GM18502 (cell line): ENCODE measurements around the gene NT5DC1.
"Not testable (repeated sequence)": the region's sequence is repeated elsewhere in the genome, so short reads cannot be mapped to it uniquely, and the experiment has no call there.

Experiments
- ATAC-seq: cut with Tn5 transposase; IDR thresholded peaks from one replicate; pipeline ENCODE4 v1.9.1; 2021; ENCODE audit warnings: mild to moderate bottlenecking; ENCODE audit not compliant: unreplicated experiment, poor library complexity

The NT5DC1 gene

GRCh38 chr6:116087437-116088027 is 13.1 kb upstream of the NT5DC1 start:
- ATAC-seq = peak; percentile 91

- ATAC-seq = no peak
These were observed 11.7 kb upstream of the NT5DC1 start for GRCh38 chr6:116088946-116089345.

GRCh38 chr6:116090251-116090650 is 10.4 kb upstream of the NT5DC1 start:
- peak; percentile 76 for ATAC-seq

GRCh38 chr6:116094041-116094440 is 6.6 kb upstream of the NT5DC1 start:
- ATAC-seq = no peak

GRCh38 chr6:116096048-116096759 is 4.4 kb upstream of the NT5DC1 start:
- not testable (repeated sequence) for ATAC-seq

- no peak for ATAC-seq
These were observed 3.5 kb upstream of the NT5DC1 start for GRCh38 chr6:116096979-116097816.

- no peak for ATAC-seq
These were observed 1.6 kb upstream of the NT5DC1 start for GRCh38 chr6:116099036-116099435.

- no peak for ATAC-seq
These were observed 657 bp downstream of the NT5DC1 start for GRCh38 chr6:116101302-116101718.

GRCh38 chr6:116101790-116102189 is 1.1 kb downstream of the NT5DC1 start:
- no peak for ATAC-seq

GRCh38 chr6:116102873-116103272 is 2.2 kb downstream of the NT5DC1 start:
- no peak for ATAC-seq

- no peak for ATAC-seq
These were observed 4.0 kb downstream of the NT5DC1 start for GRCh38 chr6:116104636-116105035.

GRCh38 chr6:116105247-116105646 is 4.6 kb downstream of the NT5DC1 start:
- no peak for ATAC-seq

GRCh38 chr6:116106146-116106545 is 5.5 kb downstream of the NT5DC1 start:
- no peak for ATAC-seq

- no peak for ATAC-seq
These were observed 8.2 kb downstream of the NT5DC1 start for GRCh38 chr6:116108836-116109235.

- peak; percentile 76 for ATAC-seq
These were observed 11.2 kb downstream of the NT5DC1 start for GRCh38 chr6:116111552-116112528.

GRCh38 chr6:116113386-116113785 is 12.7 kb downstream of the NT5DC1 start:
- no peak for ATAC-seq

- ATAC-seq = no peak
These were observed 15.1 kb downstream of the NT5DC1 start for GRCh38 chr6:116115781-116116180.

- no peak for ATAC-seq
These were observed 18.0 kb downstream of the NT5DC1 start for GRCh38 chr6:116118608-116119007.

GRCh38 chr6:116120430-116120829 is 19.8 kb downstream of the NT5DC1 start:
- no peak for ATAC-seq

- ATAC-seq = no peak
These were observed 25.4 kb downstream of the NT5DC1 start, which contains the start of gene COL10A1 for GRCh38 chr6:116126032-116126431. COL10A1 (minus strand) TSS chr6:116126132; CDS start chr6:116125492, 640 bp downstream.
